ENCODE data around the gene LRRC59. TPM values are rescaled to one million over a fixed set of nuclear protein-coding genes. Genes with fewer than 3 reads are reported as not detected.

The LRRC59 gene
- polyA plus RNA-seq (2013): 58.2 TPM

- H3K4me1 ChIP-seq (ENCODE audit: control extremely low read depth in 1 of 4, control insufficient read depth in 4 of 4, insufficient read depth in 4 of 4, low read length in 3 of 4): peaks cover 5 to 22% (median 21%) of the 10 kb centered on the region in 4 experiments
- POLR2A ChIA-PET: interaction anchor here (0.7 to 1.2 kb wide), 4 partner anchors 9 to 81 kb away, joined by 3 to 8 read pairs (median 3); partner anchors contain the start of gene ACSF2
- H3K9me3 ChIP-seq (ENCODE audit: control extremely low read depth in 1 of 5, control insufficient read depth in 4 of 5, insufficient read depth in 2 of 5, low read depth in 1 of 5, low read length in 4 of 5): peaks cover 0 to 2% (median 0%) of the 10 kb centered on the region in 5 experiments
- CTCF ChIA-PET: interaction anchor here (0.6 to 10.9 kb wide), 26 partner anchors 8 to 120 kb away, joined by 3 to 79 read pairs (median 4); partner anchors contain the start of genes ACSF2, EME1, MRPL27 and RSAD1
- H3K36me3 ChIP-seq (ENCODE audit: control insufficient read depth in 4 of 4, insufficient read depth in 4 of 4, low read length in 3 of 4): peaks cover 18 to 28% (median 27%) of the 10 kb centered on the region in 4 experiments
- peak within 1 kb of the TSS; percentile 85 to 95 for H3K27ac ChIP-seq (ENCODE audit: insufficient read depth in 1 of 2, low read depth in 1 of 2, low read length in 2 of 2, poor library complexity in 1 of 2, severe bottlenecking in 2 of 2)
- WGBS (ENCODE audit: insufficient coverage): under 1% methylated on average over 44 of the region's 70 CpGs
- no peaks in the 10 kb centered on the region for H3K27me3 ChIP-seq (replicated peaks in 2 of 5; ENCODE audit: control insufficient read depth in 4 of 5, insufficient read depth in 5 of 5, low read length in 4 of 5)
- peak; percentile 87 to 93 (median 92) for DNase-seq
- peak within 1 kb of the TSS; percentile 54 to 98 (median 94) for H3K4me3 ChIP-seq (ENCODE audit: control insufficient read depth in 1 of 7, extremely low read depth in 1 of 7, insufficient read depth in 4 of 7, low read depth in 2 of 7, low read length in 6 of 7)
Measured at GRCh38 chr17:50397111-50397918, at the start of gene LRRC59. LRRC59 (minus strand) TSS chr17:50397523; CDS start chr17:50397317, 206 bp downstream.

- no peaks in the 10 kb centered on the region for H3K27me3 ChIP-seq (replicated peaks in 2 of 5; ENCODE audit: control insufficient read depth in 4 of 5, insufficient read depth in 5 of 5, low read length in 4 of 5)
- H3K36me3 ChIP-seq (ENCODE audit: control insufficient read depth in 4 of 4, insufficient read depth in 4 of 4, low read length in 3 of 4): no peaks in the 10 kb centered on the region
- no CpG with 5 or more reads among the region's 1 CpG for WGBS (ENCODE audit: insufficient coverage)
- no peak for DNase-seq
- H3K4me1 ChIP-seq (ENCODE audit: control extremely low read depth in 1 of 4, control insufficient read depth in 4 of 4, insufficient read depth in 4 of 4, low read length in 3 of 4): no peaks in the 10 kb centered on the region
- CTCF ChIA-PET: interaction anchor here (0.8 to 1.2 kb wide), 2 partner anchors 15 to 16 kb away, joined by 3 to 4 read pairs; no protein-coding TSS in a partner anchor
- POLR2A ChIA-PET: interaction anchor here (1.1 kb wide), 1 partner anchor 13 kb away, joined by 3 read pairs; no protein-coding TSS in a partner anchor
- H3K27ac ChIP-seq (ENCODE audit: insufficient read depth in 1 of 2, low read depth in 1 of 2, low read length in 2 of 2, poor library complexity in 1 of 2, severe bottlenecking in 2 of 2): no peak overlapping the region
- H3K4me3 ChIP-seq (ENCODE audit: control insufficient read depth in 1 of 7, extremely low read depth in 1 of 7, insufficient read depth in 4 of 7, low read depth in 2 of 7, low read length in 6 of 7): no peak overlapping the region
- no peaks in the 10 kb centered on the region for H3K9me3 ChIP-seq (ENCODE audit: control extremely low read depth in 1 of 5, control insufficient read depth in 4 of 5, insufficient read depth in 2 of 5, low read depth in 1 of 5, low read length in 4 of 5)
Measured at GRCh38 chr17:50445730-50446325, 48.5 kb upstream of the LRRC59 start.

- POLR2A ChIA-PET: interaction anchor here (1.1 kb wide), 1 partner anchor 12 kb away, joined by 3 read pairs; no protein-coding TSS in a partner anchor
- Histone ChIP-seq H3K27ac (ENCODE audit: insufficient read depth in 1 of 2, low read depth in 1 of 2, low read length in 2 of 2, poor library complexity in 1 of 2, severe bottlenecking in 2 of 2) (no peak overlapping the region), H3K4me3 (ENCODE audit: control insufficient read depth in 1 of 7, extremely low read depth in 1 of 7, insufficient read depth in 4 of 7, low read depth in 2 of 7, low read length in 6 of 7) (no peak overlapping the region), H3K4me1 (ENCODE audit: control extremely low read depth in 1 of 4, control insufficient read depth in 4 of 4, insufficient read depth in 4 of 4, low read length in 3 of 4) (no peaks in the 10 kb centered on the region), H3K27me3 (replicated peaks in 2 of 5; ENCODE audit: control insufficient read depth in 4 of 5, insufficient read depth in 5 of 5, low read length in 4 of 5) (no peaks in the 10 kb centered on the region), H3K36me3 (ENCODE audit: control insufficient read depth in 4 of 4, insufficient read depth in 4 of 4, low read length in 3 of 4) (no peaks in the 10 kb centered on the region), H3K9me3 (ENCODE audit: control extremely low read depth in 1 of 5, control insufficient read depth in 4 of 5, insufficient read depth in 2 of 5, low read depth in 1 of 5, low read length in 4 of 5) (no peaks in the 10 kb centered on the region)
- 93% methylated on average over 6 of the region's 6 CpGs for WGBS (ENCODE audit: insufficient coverage)
- CTCF ChIA-PET: interaction anchor here (0.8 to 1.2 kb wide), 3 partner anchors 14 to 186 kb away, joined by 3 to 4 read pairs (median 3); no protein-coding TSS in a partner anchor
- no peak for DNase-seq
Measured at GRCh38 chr17:50444841-50445715, 47.8 kb upstream of the LRRC59 start.

GRCh38 chr17:50443505-50443974 lies 46.2 kb upstream of the LRRC59 start:
- no peak overlapping the region for H3K27ac ChIP-seq (ENCODE audit: insufficient read depth in 1 of 2, low read depth in 1 of 2, low read length in 2 of 2, poor library complexity in 1 of 2, severe bottlenecking in 2 of 2)
- CTCF ChIA-PET: interaction anchor here (0.9 to 1.2 kb wide), 3 partner anchors 17 to 187 kb away, joined by 3 to 4 read pairs (median 3); partner anchors contain the start of genes ACSF2 and LRRC59
- no peaks in the 10 kb centered on the region for H3K36me3 ChIP-seq (ENCODE audit: control insufficient read depth in 4 of 4, insufficient read depth in 4 of 4, low read length in 3 of 4)
- no peak for DNase-seq
- H3K4me3 ChIP-seq (ENCODE audit: control insufficient read depth in 1 of 7, extremely low read depth in 1 of 7, insufficient read depth in 4 of 7, low read depth in 2 of 7, low read length in 6 of 7): no peak overlapping the region
- POLR2A ChIA-PET: interaction anchor here (0.7 kb wide), 1 partner anchor 52 kb away, joined by 3 read pairs; no protein-coding TSS in a partner anchor
- no peaks in the 10 kb centered on the region for H3K27me3 ChIP-seq (replicated peaks in 2 of 5; ENCODE audit: control insufficient read depth in 4 of 5, insufficient read depth in 5 of 5, low read length in 4 of 5)
- no peaks in the 10 kb centered on the region for H3K9me3 ChIP-seq (ENCODE audit: control extremely low read depth in 1 of 5, control insufficient read depth in 4 of 5, insufficient read depth in 2 of 5, low read depth in 1 of 5, low read length in 4 of 5)
- 90% methylated on average over 3 of the region's 3 CpGs for WGBS (ENCODE audit: insufficient coverage)
- H3K4me1 ChIP-seq (ENCODE audit: control extremely low read depth in 1 of 4, control insufficient read depth in 4 of 4, insufficient read depth in 4 of 4, low read length in 3 of 4): no peaks in the 10 kb centered on the region

GRCh38 chr17:50440838-50441829 lies 43.8 kb upstream of the LRRC59 start:
- Histone ChIP-seq H3K27ac (ENCODE audit: insufficient read depth in 1 of 2, low read depth in 1 of 2, low read length in 2 of 2, poor library complexity in 1 of 2, severe bottlenecking in 2 of 2) (no peak overlapping the region), H3K36me3 (ENCODE audit: control insufficient read depth in 4 of 4, insufficient read depth in 4 of 4, low read length in 3 of 4) (peaks cover 0 to 7% (median 2%) of the 10 kb centered on the region in 4 experiments), H3K9me3 (ENCODE audit: control extremely low read depth in 1 of 5, control insufficient read depth in 4 of 5, insufficient read depth in 2 of 5, low read depth in 1 of 5, low read length in 4 of 5) (no peaks in the 10 kb centered on the region), H3K27me3 (replicated peaks in 2 of 5; ENCODE audit: control insufficient read depth in 4 of 5, insufficient read depth in 5 of 5, low read length in 4 of 5) (no peaks in the 10 kb centered on the region), H3K4me3 (ENCODE audit: control insufficient read depth in 1 of 7, extremely low read depth in 1 of 7, insufficient read depth in 4 of 7, low read depth in 2 of 7, low read length in 6 of 7) (no peak overlapping the region), H3K4me1 (ENCODE audit: control extremely low read depth in 1 of 4, control insufficient read depth in 4 of 4, insufficient read depth in 4 of 4, low read length in 3 of 4) (no peaks in the 10 kb centered on the region)
- ChIA-PET POLR2A (no interaction called here), CTCF (interaction anchor here (1.0 kb wide), 1 partner anchor 11 kb away, joined by 3 read pairs; no protein-coding TSS in a partner anchor)
- WGBS (ENCODE audit: insufficient coverage): 100% methylated on average over 7 of the region's 10 CpGs
- DNase-seq: no peak

Measured in common myeloid progenitor, CD34-positive (primary cell).